MM.1S (cell line): ENCODE data around the gene TSPAN32.
A peak's percentile ranks its signal among the peaks of the same experiment; 100 is the strongest.

Experiments used
- DNase-seq: peaks from one replicate; pipeline ENCODE4 v3.0.0-alpha.2; 2015
- H2AFZ ChIP-seq: fragments of 300-600 bp; sonication (generic); 2 replicates; pipeline ENCODE4 v1.6.0; 2016; ENCODE audit warnings: antibody characterized with exemption, low read length
- H3F3A ChIP-seq: fragments of 300-600 bp; sonication (generic); 2 replicates; pipeline ENCODE4 v1.6.1; 2016; ENCODE audit warnings: mild to moderate bottlenecking, antibody characterized with exemption, low read length, moderate library complexity, mixed read lengths; ENCODE audit not compliant: insufficient read depth
- H3K27ac ChIP-seq: fragments of 300-600 bp; sonication (generic); 2 replicates; pipeline ENCODE4 v1.5.1; 2016; ENCODE audit warnings: mild to moderate bottlenecking, low read length
- H3K27me3 ChIP-seq: fragments of 300-600 bp; sonication (generic); replicated peaks from 2 replicates; pipeline ENCODE4 v1.6.0; 2016; ENCODE audit warnings: low read length; ENCODE audit not compliant: insufficient read depth
- H3K36me3 ChIP-seq: fragments of 300-600 bp; sonication (generic); replicated peaks from 2 replicates; pipeline ENCODE4 v1.6.1; 2016; ENCODE audit warnings: mild to moderate bottlenecking, low read length, mixed read lengths; ENCODE audit not compliant: insufficient read depth
- H3K4me1 ChIP-seq: fragments of 300-600 bp; sonication (generic); 2 replicates; pipeline ENCODE4 v1.6.1; 2016; ENCODE audit warnings: low read length, mixed read lengths
- H3K4me2 ChIP-seq: fragments of 300-600 bp; sonication (generic); 2 replicates; pipeline ENCODE4 v1.6.0; 2016; ENCODE audit warnings: low read depth, low read length
- H3K4me3 ChIP-seq: fragments of 300-600 bp; sonication (generic); 2 replicates; pipeline ENCODE4 v1.5.1; 2016; ENCODE audit warnings: low read length, mixed read lengths
- H3K79me2 ChIP-seq: fragments of 300-600 bp; sonication (generic); 2 replicates; pipeline ENCODE4 v1.6.1; 2016; ENCODE audit warnings: mixed run types, low read length, mixed read lengths
- H3K9ac ChIP-seq: fragments of 300-600 bp; sonication (generic); 2 replicates; pipeline ENCODE4 v1.6.1; 2016; ENCODE audit warnings: low read length, mixed read lengths
- H3K9me2 ChIP-seq: fragments of 300-600 bp; sonication (generic); replicated peaks from 2 replicates; pipeline ENCODE4 v1.6.1; 2016; ENCODE audit warnings: mild to moderate bottlenecking, low read length, mixed read lengths; ENCODE audit not compliant: insufficient read depth
- H3K9me3 ChIP-seq: fragments of 300-600 bp; sonication (generic); replicated peaks from 2 replicates; pipeline ENCODE4 v1.6.1; 2016; ENCODE audit warnings: mild to moderate bottlenecking, low read length, mixed read lengths; ENCODE audit not compliant: insufficient read depth
- H4K20me1 ChIP-seq: fragments of 300-600 bp; sonication (generic); 2 replicates; pipeline ENCODE4 v1.6.1; 2016; ENCODE audit warnings: mild to moderate bottlenecking, low read length, moderate library complexity, mixed read lengths; ENCODE audit not compliant: insufficient read depth
- EZH2 ChIP-seq: fragments of 300-600 bp; sonication (generic); optimal IDR thresholded peaks from 2 replicates; pipeline ENCODE3; 2017; ENCODE audit warnings: low read depth, mild to moderate bottlenecking, antibody characterized with exemption, low read length, mixed read lengths
- EZH2phosphoT487 ChIP-seq: fragments of 300-600 bp; sonication (generic); IDR thresholded peaks from 2 replicates; pipeline ENCODE4 v1.6.1; 2018; ENCODE audit warnings: antibody characterized with exemption, low read length
- TF ChIP-seq, protein P1 (sequence below): fragments of 300-600 bp; sonication (generic); IDR thresholded peaks from 2 replicates; pipeline ENCODE4 v1.5.1; 2016; ENCODE audit warnings: antibody characterized with exemption, low read length, mixed read lengths

The TSPAN32 gene

GRCh38 chr11:2293531-2293971 lies 8.3 kb upstream of the TSPAN32 start:
- Histone ChIP-seq H3F3A (no peaks in the 10 kb centered on the region), H3K36me3 (no peaks in the 10 kb centered on the region), H3K9ac (no peak overlapping the region), H2AFZ (no peak overlapping the region), H3K27me3 (peaks cover 84% of the 10 kb centered on the region), H3K9me2 (no peaks in the 10 kb centered on the region), H3K4me2 (no peak overlapping the region), H3K27ac (no peak overlapping the region), H3K4me3 (no peak overlapping the region), H3K4me1 (no peaks in the 10 kb centered on the region), H3K79me2 (no peaks in the 10 kb centered on the region), H4K20me1 (no peaks in the 10 kb centered on the region), H3K9me3 (no peaks in the 10 kb centered on the region)
- no peak for DNase-seq
- TF ChIP-seq EZH2 (peak; percentile 25), EZH2phosphoT487 (no peak)
- TF ChIP-seq, protein P1, sequence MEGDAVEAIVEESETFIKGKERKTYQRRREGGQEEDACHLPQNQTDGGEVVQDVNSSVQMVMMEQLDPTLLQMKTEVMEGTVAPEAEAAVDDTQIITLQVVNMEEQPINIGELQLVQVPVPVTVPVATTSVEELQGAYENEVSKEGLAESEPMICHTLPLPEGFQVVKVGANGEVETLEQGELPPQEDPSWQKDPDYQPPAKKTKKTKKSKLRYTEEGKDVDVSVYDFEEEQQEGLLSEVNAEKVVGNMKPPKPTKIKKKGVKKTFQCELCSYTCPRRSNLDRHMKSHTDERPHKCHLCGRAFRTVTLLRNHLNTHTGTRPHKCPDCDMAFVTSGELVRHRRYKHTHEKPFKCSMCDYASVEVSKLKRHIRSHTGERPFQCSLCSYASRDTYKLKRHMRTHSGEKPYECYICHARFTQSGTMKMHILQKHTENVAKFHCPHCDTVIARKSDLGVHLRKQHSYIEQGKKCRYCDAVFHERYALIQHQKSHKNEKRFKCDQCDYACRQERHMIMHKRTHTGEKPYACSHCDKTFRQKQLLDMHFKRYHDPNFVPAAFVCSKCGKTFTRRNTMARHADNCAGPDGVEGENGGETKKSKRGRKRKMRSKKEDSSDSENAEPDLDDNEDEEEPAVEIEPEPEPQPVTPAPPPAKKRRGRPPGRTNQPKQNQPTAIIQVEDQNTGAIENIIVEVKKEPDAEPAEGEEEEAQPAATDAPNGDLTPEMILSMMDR, result no peak

GRCh38 chr11:2293984-2294925 lies 7.6 kb upstream of the TSPAN32 start:
- Histone ChIP-seq H3K27me3 (peaks cover 85% of the 10 kb centered on the region), H3K4me3 (no peak overlapping the region), H3K27ac (no peak overlapping the region), H3K9me3 (no peaks in the 10 kb centered on the region), H3F3A (no peaks in the 10 kb centered on the region), H4K20me1 (no peaks in the 10 kb centered on the region), H3K9ac (no peak overlapping the region), H3K9me2 (no peaks in the 10 kb centered on the region), H3K4me2 (no peak overlapping the region), H3K36me3 (no peaks in the 10 kb centered on the region), H2AFZ (no peak overlapping the region), H3K4me1 (no peaks in the 10 kb centered on the region), H3K79me2 (no peaks in the 10 kb centered on the region)
- TF ChIP-seq EZH2 (no peak), EZH2phosphoT487 (no peak)
- TF ChIP-seq, protein P1, result no peak
- DNase-seq, result no peak

- Histone ChIP-seq H3K79me2 (no peaks in the 10 kb centered on the region), H3K4me1 (no peaks in the 10 kb centered on the region)
- DNase-seq, result no peak
Observed at GRCh38 chr11:2294926-2295290, 6.9 kb upstream of the TSPAN32 start.

More at GRCh38 chr11:2294926-2295290, 6.9 kb upstream of the TSPAN32 start:
- H4K20me1 ChIP-seq, result no peaks in the 10 kb centered on the region
- TF ChIP-seq, protein P1, result no peak
- TF ChIP-seq EZH2phosphoT487, result no peak
- TF ChIP-seq EZH2, result no peak
- no peak overlapping the region for H3K4me3 ChIP-seq
- no peaks in the 10 kb centered on the region for H3K9me3 ChIP-seq
- H3K36me3 ChIP-seq, result no peaks in the 10 kb centered on the region
- H3K9ac ChIP-seq, result no peak overlapping the region
- peaks cover 83% of the 10 kb centered on the region for H3K27me3 ChIP-seq
- H3K4me2 ChIP-seq, result no peak overlapping the region
- no peak overlapping the region for H2AFZ ChIP-seq
- no peak overlapping the region for H3K27ac ChIP-seq
- H3F3A ChIP-seq, result no peaks in the 10 kb centered on the region
- H3K9me2 ChIP-seq, result no peaks in the 10 kb centered on the region
